ENCODE measurements around the gene TBC1D22A. TPM values are rescaled to one million over a fixed set of nuclear protein-coding genes. Genes with fewer than 3 reads are reported as not detected.

TBC1D22A gene
- total RNA-seq, 1 experiment from 2014 or later = 32.6 TPM

- H3K4me3 Mint-ChIP-seq (ENCODE audit: unreplicated experiment) = peak overlapping the region; percentile 79
- H3K27me3 Mint-ChIP-seq (ENCODE audit: insufficient read depth, unreplicated experiment) = no peaks in the 10 kb centered on the region
- H3K9me3 Mint-ChIP-seq (ENCODE audit: unreplicated experiment) = no peaks in the 10 kb centered on the region
- no peaks in the 10 kb centered on the region for H3K27me3 ChIP-seq (replicated peaks; ENCODE audit: control insufficient read depth, insufficient read depth, low read length)
- peaks cover 39% of the 10 kb centered on the region for H3K4me1 ChIP-seq
- BruUV-seq (replicated peaks) = no TSS peak
- no peaks in the 10 kb centered on the region for H3K9me3 ChIP-seq
- ChIA-PET POLR2A (no interaction called here), CTCF (interaction anchor here (1.0 kb wide), 1 partner anchor 174 kb away, joined by 3 read pairs; the partner anchor contains the start of gene TBC1D22A)
- intact Hi-C loops (cut with micrococcal nuclease; ENCODE audit: unreplicated experiment) = loop anchor here (5.0 kb wide), 1 partner anchor 61 kb away; no protein-coding TSS in a partner anchor
- H3K27ac Mint-ChIP-seq (ENCODE audit: unreplicated experiment) = peak overlapping the region; percentile 93
- peaks cover 22% of the 10 kb centered on the region for H3K4me1 Mint-ChIP-seq (ENCODE audit: low read depth, unreplicated experiment)
- TF ChIP-seq CTCF (IDR thresholded peaks at IDR 0.05; ENCODE audit: insufficient read depth in 1 of 2, low read depth in 1 of 2, low read length in 1 of 2, severe bottlenecking in 1 of 2, unreplicated experiment in 1 of 2) = no peak
- no peak for DNase-seq
- H3K36me3 ChIP-seq (ENCODE audit: control insufficient read depth, insufficient read depth, low read length) = no peaks in the 10 kb centered on the region
- peaks cover 43% of the 10 kb centered on the region for H3K36me3 Mint-ChIP-seq (ENCODE audit: insufficient read depth, unreplicated experiment)
- H3K4me3 ChIP-seq (ENCODE audit: low read depth, low read length) = peak overlapping the region; percentile 11
These were observed 174.0 kb downstream of the TBC1D22A start for GRCh38 chr22:46936378-46936903.

GRCh38 chr22:46937185-46937584 is 174.7 kb downstream of the TBC1D22A start:
- ChIA-PET POLR2A (no interaction called here), CTCF (interaction anchor here (1.0 kb wide), 1 partner anchor 174 kb away, joined by 3 read pairs; the partner anchor contains the start of gene TBC1D22A)
- Mint-ChIP-seq H3K4me1 (ENCODE audit: low read depth, unreplicated experiment) (peaks cover 22% of the 10 kb centered on the region), H3K36me3 (ENCODE audit: insufficient read depth, unreplicated experiment) (peaks cover 38% of the 10 kb centered on the region), H3K4me3 (ENCODE audit: unreplicated experiment) (no peak overlapping the region), H3K27me3 (ENCODE audit: insufficient read depth, unreplicated experiment) (no peaks in the 10 kb centered on the region), H3K9me3 (ENCODE audit: unreplicated experiment) (no peaks in the 10 kb centered on the region), H3K27ac (ENCODE audit: unreplicated experiment) (peak overlapping the region; percentile 29)
- DNase-seq = no peak
- BruUV-seq (replicated peaks) = no TSS peak
- no peaks in the 10 kb centered on the region for H3K9me3 ChIP-seq
- intact Hi-C loops (cut with micrococcal nuclease; ENCODE audit: unreplicated experiment) = loop anchor here (5.0 kb wide), 1 partner anchor 60 kb away; no protein-coding TSS in a partner anchor
- H3K27me3 ChIP-seq (replicated peaks; ENCODE audit: control insufficient read depth, insufficient read depth, low read length) = no peaks in the 10 kb centered on the region
- no peak overlapping the region for H3K4me3 ChIP-seq (ENCODE audit: low read depth, low read length)
- TF ChIP-seq CTCF (IDR thresholded peaks at IDR 0.05; ENCODE audit: insufficient read depth in 1 of 2, low read depth in 1 of 2, low read length in 1 of 2, severe bottlenecking in 1 of 2, unreplicated experiment in 1 of 2) = no peak
- H3K36me3 ChIP-seq (ENCODE audit: control insufficient read depth, insufficient read depth, low read length) = no peaks in the 10 kb centered on the region
- H3K4me1 ChIP-seq = peaks cover 39% of the 10 kb centered on the region

GRCh38 chr22:46937939-46938338 is 175.5 kb downstream of the TBC1D22A start:
- Mint-ChIP-seq H3K27ac (ENCODE audit: unreplicated experiment) (peak overlapping the region; percentile 29), H3K27me3 (ENCODE audit: insufficient read depth, unreplicated experiment) (no peaks in the 10 kb centered on the region), H3K4me3 (ENCODE audit: unreplicated experiment) (no peak overlapping the region), H3K4me1 (ENCODE audit: low read depth, unreplicated experiment) (peaks cover 22% of the 10 kb centered on the region), H3K36me3 (ENCODE audit: insufficient read depth, unreplicated experiment) (peaks cover 38% of the 10 kb centered on the region), H3K9me3 (ENCODE audit: unreplicated experiment) (no peaks in the 10 kb centered on the region)
- Histone ChIP-seq H3K4me1 (peaks cover 39% of the 10 kb centered on the region), H3K36me3 (ENCODE audit: control insufficient read depth, insufficient read depth, low read length) (no peaks in the 10 kb centered on the region), H3K4me3 (ENCODE audit: low read depth, low read length) (no peak overlapping the region), H3K27me3 (replicated peaks; ENCODE audit: control insufficient read depth, insufficient read depth, low read length) (no peaks in the 10 kb centered on the region), H3K9me3 (no peaks in the 10 kb centered on the region)
- POLR2A ChIA-PET = no interaction called here
- intact Hi-C loops (cut with micrococcal nuclease; ENCODE audit: unreplicated experiment) = loop anchor here (5.0 kb wide), 1 partner anchor 59 kb away; no protein-coding TSS in a partner anchor
- CTCF ChIA-PET = no interaction called here
- no peak for DNase-seq
- no peak for TF ChIP-seq CTCF (IDR thresholded peaks at IDR 0.05; ENCODE audit: insufficient read depth in 1 of 2, low read depth in 1 of 2, low read length in 1 of 2, severe bottlenecking in 1 of 2, unreplicated experiment in 1 of 2)
- no TSS peak for BruUV-seq (replicated peaks)
